HUDEP-2 (cell line): ENCODE data around the gene PHF21A.
"Not testable (repeated sequence)": the region's sequence is repeated elsewhere in the genome, so short reads cannot be mapped to it uniquely, and the experiment has no call there.

ENCODE experiments used
- DNase-seq, 76 experiments: peaks; one replicate each; lab custom pipeline; 2025; ENCODE audit not compliant: unreplicated experiment in 76 of 76; lab: John Stamatoyannopoulos, UW

PHF21A gene

DNA sequence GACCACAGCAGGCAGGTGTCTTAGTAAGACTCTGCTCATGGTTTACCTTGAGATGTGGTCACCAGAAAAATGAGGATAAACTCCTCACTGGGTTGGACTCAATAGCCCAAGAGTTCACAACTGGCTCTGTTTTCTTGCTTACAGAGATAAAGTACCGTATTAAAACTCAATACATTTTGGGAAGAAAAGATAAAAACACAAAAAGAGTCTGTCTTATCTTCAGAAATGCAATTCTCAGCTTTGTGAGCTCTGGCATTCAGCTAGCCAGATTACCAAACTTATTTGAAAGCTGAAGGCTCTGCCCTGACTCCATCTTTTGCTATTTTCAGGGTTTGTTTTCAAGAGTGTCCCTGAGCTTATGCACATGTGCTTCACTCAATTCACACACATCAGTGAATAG, 75.4 kb downstream of the PHF21A start:
- peak in 1 of 76 experiments; percentile 11 for DNase-seq

DNA sequence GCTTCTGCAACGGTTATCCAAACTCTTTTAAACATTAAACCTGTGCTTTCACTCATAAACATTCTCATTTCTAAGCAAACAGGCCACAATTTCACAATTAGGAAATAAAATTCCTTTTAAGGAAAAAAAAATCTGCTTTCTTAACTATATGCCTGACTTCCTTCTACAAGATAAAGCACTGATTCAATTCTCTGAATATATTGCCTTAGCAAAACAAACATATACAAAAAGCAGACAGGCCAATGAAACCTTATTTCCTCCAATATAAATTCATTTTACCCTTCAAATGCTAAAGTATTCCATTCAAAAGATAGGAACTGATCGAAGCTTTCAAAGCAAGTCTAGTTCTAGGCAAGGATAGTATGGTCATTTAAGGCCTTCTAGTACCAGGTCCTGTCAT, 76.7 kb downstream of the PHF21A start:
- no peak for DNase-seq

DNA sequence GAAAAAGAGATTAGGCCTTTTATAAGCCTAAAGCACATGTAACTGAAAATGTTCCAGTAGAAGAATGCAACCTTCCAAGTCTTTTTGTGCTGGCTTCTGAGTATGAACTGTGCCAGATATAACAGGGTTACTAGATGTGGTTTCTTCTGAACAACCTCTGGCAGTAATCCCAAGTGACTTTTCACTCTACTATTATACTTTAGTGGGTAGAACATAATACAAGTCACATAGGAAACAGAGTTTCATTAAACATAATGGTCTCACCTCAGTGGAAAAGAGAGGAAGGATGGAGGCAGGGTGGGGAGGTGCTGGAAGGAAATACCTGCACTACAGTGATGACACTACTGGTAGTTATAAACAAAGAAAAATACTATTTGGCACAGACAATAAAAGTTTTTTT, 81.3 kb downstream of the PHF21A start:
- no peak for DNase-seq

DNA sequence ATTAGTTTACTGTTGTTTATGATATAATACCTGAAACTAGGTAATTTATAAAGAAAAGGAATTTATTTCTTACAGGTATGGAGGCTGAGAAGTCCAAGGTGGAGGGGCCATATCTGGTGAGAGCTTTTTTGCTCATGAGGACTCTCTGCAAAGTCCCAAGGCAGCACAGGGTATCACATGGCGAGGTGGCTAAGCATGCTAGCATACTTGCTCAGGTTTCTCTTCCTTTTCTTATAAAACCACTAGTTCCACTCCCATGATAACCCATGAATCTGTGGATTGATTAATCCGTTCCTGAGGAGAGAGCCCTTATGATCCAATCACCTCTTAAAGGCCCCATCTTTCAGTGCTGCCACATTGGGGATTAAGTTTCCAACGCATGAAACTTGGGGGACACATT, 82.7 kb downstream of the PHF21A start:
- no peak for DNase-seq

DNA sequence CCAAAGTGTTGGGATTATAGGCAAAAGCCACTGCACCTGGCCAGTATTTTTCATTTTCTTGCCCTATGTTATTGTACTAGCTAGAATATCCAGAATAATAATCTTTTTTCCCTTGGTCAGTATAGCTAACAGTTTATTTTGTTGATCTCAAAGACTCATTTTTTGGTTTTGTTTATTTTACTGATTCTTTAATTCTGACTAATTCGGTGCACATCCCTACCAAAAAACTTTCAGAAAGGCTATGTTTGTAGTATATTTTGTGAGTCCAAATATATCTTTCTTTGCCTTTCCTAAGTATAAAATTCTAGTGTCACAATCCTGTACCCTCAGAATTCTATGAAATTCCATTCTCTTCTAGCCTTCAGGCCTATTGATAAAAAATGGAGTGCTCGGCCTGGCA, 84.3 kb downstream of the PHF21A start:
- no peak for DNase-seq

DNA sequence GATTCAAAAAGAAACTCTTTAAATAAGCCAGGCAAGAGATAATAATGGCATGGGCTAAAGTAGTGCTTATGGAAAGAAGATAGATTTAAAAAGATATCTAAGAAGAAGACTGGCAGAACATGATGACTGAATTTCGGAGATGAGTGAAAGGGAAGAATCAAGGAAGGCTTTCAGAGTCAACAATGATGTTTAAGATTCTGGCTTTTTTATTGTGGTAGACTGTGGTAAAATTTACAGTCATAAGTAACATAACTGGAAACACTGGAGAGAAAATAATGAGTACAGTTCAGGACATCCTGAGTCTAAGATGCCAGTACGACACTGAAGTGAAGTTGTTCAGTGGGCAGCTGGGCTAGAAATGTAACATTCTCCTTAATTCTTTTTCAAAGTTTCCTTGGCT, 85.2 kb downstream of the PHF21A start:
- DNase-seq, result no peak

DNA sequence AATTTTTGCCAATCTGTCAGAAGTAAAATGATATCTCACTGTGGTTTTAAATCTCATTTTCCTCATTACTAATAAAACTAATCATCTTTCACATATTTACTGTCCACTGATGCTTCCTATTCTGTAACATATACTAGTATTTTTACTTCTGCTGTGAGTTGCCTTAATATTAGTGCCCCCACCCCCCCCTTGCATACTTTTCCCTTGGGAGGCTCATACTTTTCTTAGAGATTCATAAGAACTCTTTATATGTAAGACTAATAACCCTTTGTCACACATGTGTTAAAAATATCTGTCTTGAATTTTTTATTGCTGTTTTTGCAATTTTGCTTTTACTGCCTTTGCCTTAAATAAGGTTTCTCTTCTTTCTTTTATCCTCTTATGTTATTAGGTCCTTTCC, 87.2 kb downstream of the PHF21A start:
- no peak for DNase-seq

DNA sequence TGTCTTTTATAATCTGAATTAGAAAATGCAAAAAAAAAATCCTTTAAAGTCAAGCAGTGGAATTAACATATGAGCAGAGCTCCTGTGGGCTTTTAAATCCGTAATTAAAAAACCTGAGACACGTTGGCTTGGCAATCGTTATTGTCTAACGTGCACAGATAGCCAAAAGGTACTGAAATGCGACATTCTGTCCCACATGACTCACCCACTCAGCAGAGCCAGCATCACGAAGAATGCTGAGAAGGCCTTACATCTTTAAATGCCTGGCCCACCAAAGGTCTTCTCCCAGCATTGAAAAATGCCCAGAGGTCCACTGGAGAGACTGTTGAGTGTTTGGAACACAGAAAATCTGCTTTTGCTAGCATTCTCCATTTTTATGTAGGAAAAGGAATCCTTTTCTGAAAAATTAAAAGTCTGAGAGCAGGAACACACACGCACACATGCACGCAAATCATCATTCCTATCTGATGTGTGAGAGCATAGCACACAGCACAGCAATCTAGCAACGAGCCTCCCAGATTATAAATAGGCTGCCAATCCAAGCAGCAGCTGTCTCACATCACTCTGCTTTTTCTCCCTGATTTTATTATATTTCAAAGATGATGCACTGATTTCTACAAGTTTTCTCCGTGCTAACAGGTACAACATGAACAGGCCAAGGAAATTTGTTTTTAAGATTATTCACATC, 94.5 kb downstream of the PHF21A start:
- no peak for DNase-seq

DNA sequence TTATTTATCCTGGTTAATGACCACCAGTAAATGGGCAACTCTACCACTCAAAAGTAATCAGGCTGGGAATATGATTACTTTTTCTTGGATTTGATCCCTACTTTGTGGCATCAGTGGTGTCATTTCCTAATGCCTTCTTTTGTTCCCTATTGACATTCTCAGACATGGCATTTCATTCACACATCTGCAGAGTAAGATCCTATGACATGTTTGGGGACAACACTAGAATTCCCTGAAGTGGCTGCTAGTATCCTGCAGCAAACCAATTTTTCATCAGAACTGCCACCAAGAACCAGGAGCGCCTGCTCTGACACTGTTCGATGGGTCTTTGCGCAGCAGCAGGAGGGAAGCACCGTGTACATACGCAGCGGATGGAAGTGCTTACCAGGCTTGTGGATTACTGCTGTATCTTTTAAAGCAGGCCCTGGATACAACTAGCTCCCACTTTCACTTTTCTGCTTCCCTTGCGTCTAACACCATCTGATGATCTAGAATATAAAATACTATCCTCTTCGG, 101.1 kb downstream of the PHF21A start:
- DNase-seq, result no peak

DNA sequence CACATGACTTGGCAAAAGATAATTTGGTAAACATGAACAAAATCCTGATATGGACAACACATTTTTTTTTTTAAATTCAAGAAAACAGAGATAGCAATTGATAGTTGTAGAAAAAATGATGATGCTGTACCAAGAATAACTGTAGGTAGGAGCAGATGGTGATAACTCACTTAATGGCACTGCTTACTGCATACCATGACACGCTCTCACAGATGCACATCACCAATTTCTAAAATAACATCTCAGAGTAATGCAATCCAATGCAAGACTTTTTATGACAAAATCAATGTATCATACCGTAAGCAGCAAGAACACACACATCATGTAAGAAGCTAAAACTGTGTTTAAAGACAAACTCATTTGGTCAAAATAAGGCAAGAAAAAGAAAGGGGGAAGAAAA, 102.6 kb downstream of the PHF21A start:
- no peak for DNase-seq

DNA sequence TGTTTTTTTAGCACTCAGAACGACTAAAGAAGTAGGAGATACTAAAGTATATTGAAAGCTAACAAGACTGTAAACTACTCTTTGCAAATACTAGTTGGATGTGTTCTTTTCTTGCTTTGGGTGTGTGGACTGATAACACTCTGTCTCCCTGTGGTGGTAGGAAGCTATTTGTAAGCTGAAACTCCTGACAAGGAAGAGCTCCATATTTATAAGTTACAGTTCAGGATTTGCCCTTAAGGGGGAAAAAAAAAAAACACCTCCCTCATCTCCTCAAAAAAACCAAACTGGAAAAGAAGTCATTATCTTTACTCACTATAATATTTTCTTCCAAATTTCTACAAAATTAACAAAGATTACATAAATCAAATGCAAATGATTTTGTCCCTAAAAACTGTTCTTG, 103.9 kb downstream of the PHF21A start:
- no peak for DNase-seq

DNA sequence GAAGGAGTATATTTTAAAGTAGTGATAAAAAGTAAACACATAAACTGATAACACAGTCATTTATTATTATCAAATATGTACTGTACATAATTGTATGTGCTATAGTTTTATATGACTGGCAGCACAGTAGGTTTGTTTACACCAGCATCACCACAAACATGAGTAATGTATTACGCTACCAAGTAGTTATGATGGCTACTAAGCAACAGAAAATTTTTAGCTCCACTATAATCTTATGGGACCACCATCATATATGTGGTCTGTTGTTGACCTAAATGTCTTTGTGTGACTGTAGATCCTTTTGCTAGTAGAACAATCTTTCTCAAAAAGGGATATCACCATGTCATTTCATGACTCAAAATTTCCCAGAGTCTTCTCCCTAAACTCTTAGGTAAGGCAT, 105.3 kb downstream of the PHF21A start:
- DNase-seq, result no peak

DNA sequence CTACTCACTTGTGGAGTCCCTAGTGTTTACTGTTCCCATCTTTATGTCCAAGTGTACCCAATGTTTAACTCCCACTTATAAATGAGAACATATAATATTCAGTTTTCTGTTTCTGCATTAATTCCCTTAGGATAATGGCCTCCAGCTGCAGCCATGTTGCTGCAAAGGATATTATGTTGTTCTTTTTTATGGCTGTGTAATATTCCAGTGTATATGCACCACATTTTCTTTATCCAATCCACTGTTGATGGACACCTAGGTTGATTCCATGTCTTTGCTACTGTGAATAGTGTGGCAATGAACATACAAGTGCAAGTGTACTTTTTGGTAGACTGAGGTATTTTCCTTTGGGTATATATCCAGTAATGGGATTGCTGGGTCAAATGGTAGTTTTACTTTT, 107.1 kb downstream of the PHF21A start:
- not testable (repeated sequence) for DNase-seq

DNA sequence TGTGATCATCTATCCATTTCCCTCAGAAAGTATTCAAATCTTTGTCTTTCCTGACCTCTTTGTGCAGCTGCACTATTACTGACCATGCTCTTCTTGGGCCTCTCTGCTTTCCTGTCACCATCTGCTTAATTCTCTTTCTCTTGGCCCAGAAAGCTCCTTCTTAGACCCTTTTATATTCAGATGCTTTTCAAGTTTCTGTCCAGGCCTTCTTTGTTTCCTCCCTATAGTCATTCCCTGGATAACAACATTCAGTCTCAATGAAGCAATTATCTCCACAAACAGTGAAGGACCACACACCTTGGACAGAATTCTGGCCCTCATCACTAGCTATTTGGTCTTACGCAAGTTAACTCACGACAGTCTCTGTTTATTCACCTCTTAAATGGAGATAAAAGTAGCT, 109.1 kb downstream of the PHF21A start:
- DNase-seq, result no peak

DNA sequence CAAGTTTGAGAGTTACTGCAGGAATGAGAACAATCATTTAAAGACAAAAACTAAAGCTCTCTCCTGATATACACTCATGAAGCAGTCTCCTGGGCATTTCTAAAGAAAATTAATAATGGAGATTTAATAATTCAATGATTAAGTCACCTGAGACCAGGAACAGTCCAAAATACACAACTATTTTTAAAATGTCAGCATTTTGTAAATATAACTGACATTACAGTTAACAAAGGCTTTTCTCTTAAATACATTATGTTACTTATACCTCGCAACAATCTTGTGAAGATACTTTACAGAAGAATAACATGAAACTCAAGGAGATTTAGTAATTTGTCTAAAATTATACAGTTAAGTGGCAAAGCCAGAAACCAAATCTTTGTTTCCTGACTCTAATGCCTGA, 111.2 kb downstream of the PHF21A start:
- DNase-seq, result no peak

DNA sequence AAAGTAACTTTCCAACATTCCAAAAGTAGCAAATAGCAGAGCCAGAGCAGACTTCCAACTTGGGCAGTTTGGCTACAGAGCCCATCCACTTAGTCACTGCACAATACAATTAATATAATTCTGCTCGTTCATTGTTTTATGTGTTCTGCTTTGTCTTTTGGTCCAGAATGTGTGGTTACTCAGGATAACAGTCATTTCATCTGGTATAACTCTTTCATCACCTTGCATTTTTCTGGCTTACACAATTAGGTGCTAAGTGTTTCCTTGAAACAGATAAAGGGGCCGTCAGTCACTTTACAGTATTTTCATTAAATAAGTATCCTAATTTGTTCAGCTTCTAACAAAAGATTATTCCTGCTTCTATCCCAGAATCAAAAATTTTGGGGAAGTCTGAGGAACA, 111.6 kb downstream of the PHF21A start:
- DNase-seq, result no peak

DNA sequence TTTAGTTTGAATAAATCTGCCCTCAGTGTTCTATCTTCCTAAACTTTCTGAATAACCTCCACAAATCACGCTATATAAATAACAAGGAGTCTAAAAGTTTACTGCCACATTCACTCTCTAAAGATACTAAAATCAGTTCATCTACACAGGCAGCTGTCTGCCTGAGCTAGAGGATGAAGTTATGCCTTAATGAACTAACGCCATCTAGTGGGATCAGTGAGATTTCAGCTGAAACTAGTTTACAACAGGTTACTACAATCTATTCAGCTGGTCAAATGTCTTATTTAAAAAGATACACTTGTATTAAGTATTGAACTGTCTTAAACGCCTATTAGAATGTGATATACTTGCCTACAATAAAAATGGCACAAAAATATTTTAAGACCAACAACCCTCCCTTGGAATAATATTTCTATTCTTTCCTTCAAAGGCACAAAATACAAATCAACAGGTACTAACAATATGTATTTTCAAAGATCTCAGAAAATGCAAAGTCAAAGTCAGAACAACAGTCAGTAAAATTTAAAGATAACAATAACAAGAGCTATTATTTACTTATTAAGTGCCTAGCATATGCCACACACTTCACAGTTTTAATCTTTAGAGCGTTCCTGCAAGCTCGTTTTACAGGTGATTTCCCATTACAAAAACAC, 114.7 kb downstream of the PHF21A start:
- DNase-seq, result peak in 41 of 76 experiments; percentile 1 to 75 (median 58)

DNA sequence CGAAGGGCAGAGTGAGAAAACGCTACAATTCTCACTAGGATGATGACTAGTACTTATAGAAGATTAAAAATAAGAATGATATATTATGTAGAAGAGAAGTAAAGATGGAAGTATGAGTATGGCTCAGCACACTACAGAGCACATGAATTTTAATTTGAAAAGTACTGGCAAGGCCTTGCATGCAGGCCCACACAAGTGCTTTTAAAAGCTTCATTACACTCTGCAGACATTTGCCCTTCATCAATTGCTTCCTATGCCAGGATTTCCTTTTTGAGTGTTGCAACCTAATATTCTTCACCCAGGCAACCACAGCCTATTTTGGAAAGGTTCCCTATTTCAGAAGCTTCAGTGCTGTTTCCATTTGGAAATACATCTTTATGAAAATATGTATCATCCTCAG, 117.7 kb downstream of the PHF21A start:
- DNase-seq, result no peak

DNA sequence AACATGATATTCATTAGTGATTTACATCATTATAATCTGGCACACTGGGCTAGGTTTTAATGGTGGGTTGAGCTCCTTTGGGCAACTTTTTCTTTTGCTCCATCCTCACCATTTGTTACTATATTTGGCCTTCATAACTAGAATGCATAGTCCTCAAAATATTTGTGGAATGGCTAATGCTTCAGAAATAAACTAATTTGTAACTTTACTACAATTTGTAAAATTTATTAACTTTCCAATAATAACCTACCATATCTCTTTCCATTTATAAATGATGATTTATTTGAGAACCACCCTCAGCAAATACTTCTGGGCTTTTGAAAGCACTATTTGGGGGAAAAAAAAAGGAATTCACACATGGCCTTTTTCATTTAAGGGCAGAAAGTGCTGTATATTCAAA, 119.1 kb downstream of the PHF21A start:
- no peak for DNase-seq

DNA sequence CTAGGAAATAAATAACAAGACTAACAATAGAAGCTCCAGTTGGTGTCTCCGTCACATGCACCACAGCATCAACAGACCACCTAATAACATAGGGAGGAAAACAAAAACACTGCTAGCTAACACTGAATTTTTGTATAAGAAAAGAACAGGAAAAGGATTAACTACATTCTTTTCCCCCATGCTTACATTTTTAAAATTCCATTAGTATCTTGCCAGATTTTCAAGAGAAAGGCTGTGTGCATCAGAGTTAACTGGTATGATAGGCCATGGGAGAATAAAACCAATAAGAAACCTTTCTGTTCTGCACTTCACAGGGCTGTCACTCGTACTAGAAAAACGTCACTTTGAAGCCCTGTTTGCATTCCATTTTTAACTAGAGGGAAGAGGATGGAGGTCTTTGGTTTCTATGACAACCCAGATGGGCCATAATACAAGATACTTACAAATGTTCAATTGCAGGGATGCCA, 119.8 kb downstream of the PHF21A start:
- no peak for DNase-seq

DNA sequence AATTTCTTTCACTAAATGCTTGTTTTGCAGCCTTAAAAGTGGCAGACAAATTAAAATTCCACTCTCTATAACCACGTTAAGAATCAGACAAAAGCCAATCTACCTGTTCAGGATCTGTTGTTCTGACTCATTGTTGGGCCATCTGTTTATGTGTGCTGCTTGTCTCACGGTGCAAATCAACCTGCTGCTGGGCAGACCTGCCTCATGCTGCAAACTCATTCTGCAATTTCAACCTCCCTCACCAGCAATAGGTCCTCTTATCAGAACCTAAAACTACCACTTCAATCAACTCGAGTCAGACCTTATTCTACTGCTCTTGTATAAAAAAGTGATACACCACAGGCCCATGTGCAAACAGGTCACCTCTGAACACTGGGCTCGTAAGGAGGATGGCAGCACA, 123.7 kb downstream of the PHF21A start:
- peak in 30 of 76 experiments; percentile 2 to 49 (median 22) for DNase-seq

DNA sequence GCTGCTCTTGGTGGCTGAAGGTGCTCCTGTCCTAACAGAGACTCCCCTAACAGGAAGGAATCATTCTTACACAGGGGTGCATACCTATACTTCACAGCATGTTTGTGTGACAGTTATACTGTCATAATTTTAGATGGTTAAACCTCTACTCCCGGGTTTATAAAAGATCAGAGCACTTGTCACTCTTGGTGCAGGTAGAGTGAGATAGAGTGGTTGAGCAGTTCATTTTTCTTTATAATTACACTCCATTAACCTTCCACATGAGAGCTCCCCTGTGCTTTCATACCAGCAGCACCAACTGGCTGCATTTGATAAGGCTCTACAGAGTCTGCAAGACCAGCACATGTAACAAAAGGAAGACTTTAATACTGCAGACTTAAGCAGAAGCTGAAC, 125.9 kb downstream of the PHF21A start:
- peak in 68 of 76 experiments; percentile 3 to 85 (median 55) for DNase-seq
